ENCODE data around the gene FDXR.

FDXR gene

GRCh38 chr17:74865504-74866197 lies 7.1 kb downstream of the FDXR start:
- H3K9me3 ChIP-seq (ENCODE audit: severe bottlenecking): no peaks in the 10 kb centered on the region
- H3K36me3 ChIP-seq: peaks cover 44% of the 10 kb centered on the region
- H3K4me3 ChIP-seq (ENCODE audit: low read depth, low read length): no peak overlapping the region
- H3K27ac ChIP-seq: no peak overlapping the region
- DNase-seq: peak; percentile 59
- H3K27me3 ChIP-seq (ENCODE audit: insufficient read depth, low read depth, severe bottlenecking): peaks cover 12% of the 10 kb centered on the region
- peak; percentile 47 for TF ChIP-seq CTCF (IDR thresholded peaks at IDR 0.05; ENCODE audit: low read depth, low read length)

- Histone ChIP-seq H3K4me3 (ENCODE audit: low read depth, low read length) (no peak overlapping the region), H3K36me3 (peaks cover 42% of the 10 kb centered on the region), H3K9me3 (ENCODE audit: severe bottlenecking) (no peaks in the 10 kb centered on the region), H3K27ac (no peak overlapping the region), H3K27me3 (ENCODE audit: insufficient read depth, low read depth, severe bottlenecking) (peaks cover 19% of the 10 kb centered on the region)
- peak; percentile 83 for DNase-seq
- TF ChIP-seq CTCF (IDR thresholded peaks at IDR 0.05; ENCODE audit: low read depth, low read length): peak; percentile 98
Measured at GRCh38 chr17:74864866-74865395, 7.9 kb downstream of the FDXR start.

GRCh38 chr17:74864297-74864865 lies 8.4 kb downstream of the FDXR start:
- Histone ChIP-seq H3K27me3 (ENCODE audit: insufficient read depth, low read depth, severe bottlenecking) (peaks cover 24% of the 10 kb centered on the region), H3K27ac (no peak overlapping the region), H3K9me3 (ENCODE audit: severe bottlenecking) (no peaks in the 10 kb centered on the region), H3K4me3 (ENCODE audit: low read depth, low read length) (no peak overlapping the region), H3K36me3 (peaks cover 36% of the 10 kb centered on the region)
- TF ChIP-seq CTCF (IDR thresholded peaks at IDR 0.05; ENCODE audit: low read depth, low read length): no peak
- DNase-seq: no peak

GRCh38 chr17:74863420-74864296 lies 9.1 kb downstream of the FDXR start:
- no peak overlapping the region for H3K27ac ChIP-seq
- no peaks in the 10 kb centered on the region for H3K9me3 ChIP-seq (ENCODE audit: severe bottlenecking)
- no peak for DNase-seq
- TF ChIP-seq CTCF (IDR thresholded peaks at IDR 0.05; ENCODE audit: low read depth, low read length): no peak
- H3K36me3 ChIP-seq: peaks cover 35% of the 10 kb centered on the region
- no peak overlapping the region for H3K4me3 ChIP-seq (ENCODE audit: low read depth, low read length)
- peaks cover 31% of the 10 kb centered on the region for H3K27me3 ChIP-seq (ENCODE audit: insufficient read depth, low read depth, severe bottlenecking)

- Histone ChIP-seq H3K4me3 (ENCODE audit: low read depth, low read length) (no peak overlapping the region), H3K9me3 (ENCODE audit: severe bottlenecking) (no peaks in the 10 kb centered on the region), H3K27me3 (ENCODE audit: insufficient read depth, low read depth, severe bottlenecking) (peaks cover 32% of the 10 kb centered on the region), H3K27ac (no peak overlapping the region), H3K36me3 (peaks cover 32% of the 10 kb centered on the region)
- no peak for TF ChIP-seq CTCF (IDR thresholded peaks at IDR 0.05; ENCODE audit: low read depth, low read length)
- no peak for DNase-seq
Measured at GRCh38 chr17:74862919-74863318, 9.9 kb downstream of the FDXR start.

Data from WERI-Rb-1 (cell line).